ENCODE data around the gene AGPAT3. TPM values are rescaled to one million over a fixed set of nuclear protein-coding genes. Genes with fewer than 3 reads are reported as not detected.

AGPAT3 gene
- total and polyA plus RNA-seq, 2 donors (not counting 1 experiment from before 2014, with no cell fraction given): 29.4 to 44.9 TPM

DNA sequence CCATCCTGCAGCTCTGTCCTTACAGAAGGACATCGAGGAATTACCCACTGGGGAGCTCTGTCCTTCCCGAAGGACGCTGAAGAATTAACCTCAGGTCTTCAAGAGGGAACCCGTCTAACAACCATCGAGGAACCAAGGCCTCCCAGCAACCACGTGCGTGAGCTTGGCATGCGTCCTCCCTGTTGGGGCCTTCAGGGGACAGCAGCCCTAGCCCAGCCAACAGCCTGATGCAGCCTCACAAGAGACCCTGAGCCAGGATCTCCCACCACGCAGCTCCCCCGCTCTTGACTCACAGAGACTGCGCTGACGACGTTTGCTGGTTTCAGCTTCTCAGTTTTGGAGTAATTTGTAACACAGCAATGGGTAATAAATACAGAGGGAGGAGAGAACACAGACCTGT is 19.6 kb upstream of the AGPAT3 start:
- no peaks in the 10 kb centered on the region for H3K79me2 ChIP-seq (ENCODE audit: control insufficient read depth, insufficient read depth, low read length)
- H3K27me3 ChIP-seq (ENCODE audit: control insufficient read depth, insufficient read depth, low read length): no peaks in the 10 kb centered on the region
- H3K36me3 ChIP-seq (ENCODE audit: control insufficient read depth, insufficient read depth, low read length): no peaks in the 10 kb centered on the region
- H4K20me1 ChIP-seq (ENCODE audit: control insufficient read depth, extremely low read depth, insufficient read depth, low read length): no peaks in the 10 kb centered on the region
- no peak for TF ChIP-seq CTCF (conservative IDR thresholded peaks at IDR 0.05 in 1 of 2, IDR thresholded peaks at IDR 0.05 in 1 of 2; ENCODE audit: low read depth in 1 of 2, low read length in 2 of 2)
- TF ChIP-seq EZH2 (IDR thresholded peaks at IDR 0.05; ENCODE audit: low read length, missing control alignments): no peak
- no peak overlapping the region for H3K4me3 ChIP-seq (replicated peaks in 1 of 4; ENCODE audit: control extremely low read depth in 1 of 4, insufficient read depth in 1 of 4, low read depth in 3 of 4, low read length in 4 of 4)
- no peaks in the 10 kb centered on the region for H3K4me1 ChIP-seq (ENCODE audit: control insufficient read depth, extremely low read depth, insufficient read depth, low read length)
- no peaks in the 10 kb centered on the region for H3K9me3 ChIP-seq (ENCODE audit: control insufficient read depth, insufficient read depth, low read depth, low read length)
- no peak overlapping the region for H3K27ac ChIP-seq (ENCODE audit: insufficient read depth, low read length)
- H3K4me2 ChIP-seq (ENCODE audit: extremely low read depth, insufficient read depth, low read length): no peak overlapping the region
- H3K9ac ChIP-seq (ENCODE audit: insufficient read depth, low read length): no peak overlapping the region
- no peak for DNase-seq (ENCODE audit: low read depth in 2 of 2)
- H2AFZ ChIP-seq (ENCODE audit: low read length): no peak overlapping the region

- Histone ChIP-seq H3K27me3 (ENCODE audit: control insufficient read depth, insufficient read depth, low read length) (no peaks in the 10 kb centered on the region), H3K36me3 (ENCODE audit: control insufficient read depth, insufficient read depth, low read length) (no peaks in the 10 kb centered on the region), H3K4me1 (ENCODE audit: control insufficient read depth, extremely low read depth, insufficient read depth, low read length) (no peaks in the 10 kb centered on the region), H3K4me3 (replicated peaks in 1 of 4; ENCODE audit: control extremely low read depth in 1 of 4, insufficient read depth in 1 of 4, low read depth in 3 of 4, low read length in 4 of 4) (no peak overlapping the region), H3K9me3 (ENCODE audit: control insufficient read depth, insufficient read depth, low read depth, low read length) (no peaks in the 10 kb centered on the region), H4K20me1 (ENCODE audit: control insufficient read depth, extremely low read depth, insufficient read depth, low read length) (no peaks in the 10 kb centered on the region), H3K27ac (ENCODE audit: insufficient read depth, low read length) (no peak overlapping the region), H3K79me2 (ENCODE audit: control insufficient read depth, insufficient read depth, low read length) (no peaks in the 10 kb centered on the region), H3K4me2 (ENCODE audit: extremely low read depth, insufficient read depth, low read length) (no peak overlapping the region), H3K9ac (ENCODE audit: insufficient read depth, low read length) (no peak overlapping the region), H2AFZ (ENCODE audit: low read length) (no peak overlapping the region)
- no peak for DNase-seq (ENCODE audit: low read depth in 2 of 2)
- TF ChIP-seq EZH2 (IDR thresholded peaks at IDR 0.05; ENCODE audit: low read length, missing control alignments) (no peak), CTCF (conservative IDR thresholded peaks at IDR 0.05 in 1 of 2, IDR thresholded peaks at IDR 0.05 in 1 of 2; ENCODE audit: low read depth in 1 of 2, low read length in 2 of 2) (no peak)
These were observed 18.6 kb upstream of the AGPAT3 start for GRCh38 chr21:43846430-43846829.

DNA sequence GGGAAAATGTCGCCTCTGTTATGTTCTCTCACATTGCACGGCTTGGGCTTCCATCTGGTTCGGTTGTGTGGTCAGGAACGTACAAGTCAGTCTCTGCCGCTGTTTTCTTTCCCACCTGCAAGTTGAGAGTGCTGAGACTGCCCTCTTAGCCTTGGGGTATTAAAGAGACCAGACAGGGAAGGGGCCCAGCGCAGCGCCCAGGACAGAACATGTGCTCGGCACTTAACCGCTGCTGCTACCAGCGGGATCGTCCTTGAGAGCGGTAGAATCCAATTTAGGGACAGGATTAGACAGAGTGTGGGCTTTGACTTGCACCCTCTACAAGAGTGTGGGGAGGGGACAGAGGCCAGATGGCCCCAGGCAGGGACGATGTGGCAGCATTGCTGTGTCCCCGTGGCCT is 17.7 kb upstream of the AGPAT3 start:
- H3K4me1 ChIP-seq (ENCODE audit: control insufficient read depth, extremely low read depth, insufficient read depth, low read length): no peaks in the 10 kb centered on the region
- H3K36me3 ChIP-seq (ENCODE audit: control insufficient read depth, insufficient read depth, low read length): no peaks in the 10 kb centered on the region
- no peaks in the 10 kb centered on the region for H3K9me3 ChIP-seq (ENCODE audit: control insufficient read depth, insufficient read depth, low read depth, low read length)
- H3K4me3 ChIP-seq (replicated peaks in 1 of 4; ENCODE audit: control extremely low read depth in 1 of 4, insufficient read depth in 1 of 4, low read depth in 3 of 4, low read length in 4 of 4): no peak overlapping the region
- H3K79me2 ChIP-seq (ENCODE audit: control insufficient read depth, insufficient read depth, low read length): no peaks in the 10 kb centered on the region
- DNase-seq (ENCODE audit: low read depth in 2 of 2): no peak
- no peak overlapping the region for H3K27ac ChIP-seq (ENCODE audit: insufficient read depth, low read length)
- H3K27me3 ChIP-seq (ENCODE audit: control insufficient read depth, insufficient read depth, low read length): no peaks in the 10 kb centered on the region
- no peak overlapping the region for H3K4me2 ChIP-seq (ENCODE audit: extremely low read depth, insufficient read depth, low read length)
- H3K9ac ChIP-seq (ENCODE audit: insufficient read depth, low read length): no peak overlapping the region
- H4K20me1 ChIP-seq (ENCODE audit: control insufficient read depth, extremely low read depth, insufficient read depth, low read length): no peaks in the 10 kb centered on the region
- no peak overlapping the region for H2AFZ ChIP-seq (ENCODE audit: low read length)
- TF ChIP-seq EZH2 (IDR thresholded peaks at IDR 0.05; ENCODE audit: low read length, missing control alignments) (no peak), CTCF (conservative IDR thresholded peaks at IDR 0.05 in 1 of 2, IDR thresholded peaks at IDR 0.05 in 1 of 2; ENCODE audit: low read depth in 1 of 2, low read length in 2 of 2) (no peak)
